ENCODE data around the gene TBC1D28. TPM values are rescaled to one million over a fixed set of nuclear protein-coding genes. Genes with fewer than 3 reads are reported as not detected.
A peak's percentile ranks its signal among the peaks of the same experiment; 100 is the strongest.
"Not testable (repeated sequence)": the region's sequence is repeated elsewhere in the genome, so short reads cannot be mapped to it uniquely, and the experiment has no call there.

Gene TBC1D28
- total RNA-seq: not detected
- not detected for polyA plus RNA-seq
- long read RNA-seq, donor 1: 0 reads
- long read RNA-seq, donor 2: 0 reads
- long read RNA-seq, donor 3: 0 reads

- H3K9me3 ChIP-seq; ATAC-seq; H3K4me3 ChIP-seq; H3K27me3 ChIP-seq; H3K4me1 ChIP-seq; H3K36me3 ChIP-seq; DNase-seq; H3K27ac ChIP-seq; intact Hi-C loops (cut with DNase I): not testable (repeated sequence)
- 89 to 96% (median 91%) methylated on average over 4 to 9 of the region's 9 CpGs for WGBS, 4 donors
Observed at GRCh38 chr17:18644291-18644690, at the start of gene TBC1D28. Gene TBC1D28 (minus strand): TSS chr17:18644391. CDS start chr17:18641352, 3,039 bp downstream.

- H3K27me3 ChIP-seq; DNase-seq; intact Hi-C loops (cut with DNase I); H3K9me3 ChIP-seq; ATAC-seq; H3K36me3 ChIP-seq; H3K4me1 ChIP-seq: not testable (repeated sequence)
- peak overlapping the region in 1 of 12 donors; percentile 62 for H3K27ac ChIP-seq
- H3K4me3 ChIP-seq: peak overlapping the region in 11 of 12 donors; percentile 44 to 82 (median 58)
- 1 to 9% (median 7%) methylated on average over 2 to 3 of the region's 3 CpGs for WGBS, 4 donors
Observed at GRCh38 chr17:18682668-18683067, 38.5 kb upstream of the TBC1D28 start.

GRCh38 chr17:18681767-18682571, 37.8 kb upstream of the TBC1D28 start, which contains the start of gene FOXO3B:
Gene FOXO3B (minus strand): TSS chr17:18682314. CDS start chr17:18681651, 663 bp downstream.
- H3K27me3 ChIP-seq; H3K9me3 ChIP-seq; intact Hi-C loops (cut with DNase I); H3K4me1 ChIP-seq; H3K36me3 ChIP-seq: not testable (repeated sequence)
- ATAC-seq (peak; percentile 95 to 99 (median 96)), DNase-seq (peak; percentile 83 to 95 (median 93))
- peak within 1 kb of the TSS; percentile 44 to 82 (median 58) for H3K4me3 ChIP-seq
- peak in 1 of 2 donors; percentile 20 for TF ChIP-seq POLR2A (IDR thresholded peaks at IDR 0.05)
- 0 to 1% (median 0%) methylated on average over 19 to 54 of the region's 58 CpGs; no CpG with 5 or more reads in 1 of the 4 donors for WGBS, 4 donors
- H3K27ac ChIP-seq: peak within 1 kb of the TSS in 5 of 12 donors; percentile 9 to 62 (median 33)

GRCh38 chr17:18677381-18677780, 33.2 kb upstream of the TBC1D28 start:
- H3K27ac ChIP-seq; H3K4me1 ChIP-seq; H3K36me3 ChIP-seq; H3K27me3 ChIP-seq; H3K9me3 ChIP-seq; ATAC-seq; DNase-seq; H3K4me3 ChIP-seq; intact Hi-C loops (cut with DNase I): not testable (repeated sequence)
- WGBS, 4 donors: 97 to 99% (median 98%) methylated on average over 22 to 29 of the region's 29 CpGs

- ATAC-seq; H3K4me1 ChIP-seq; intact Hi-C loops (cut with DNase I); H3K4me3 ChIP-seq; H3K36me3 ChIP-seq; DNase-seq; H3K9me3 ChIP-seq; H3K27ac ChIP-seq; H3K27me3 ChIP-seq: not testable (repeated sequence)
- 98 to 100% (median 99%) methylated on average over 3 of the region's 3 CpGs for WGBS, 4 donors
Observed at GRCh38 chr17:18676928-18677327, 32.7 kb upstream of the TBC1D28 start.

- H3K4me3 ChIP-seq; H3K4me1 ChIP-seq; intact Hi-C loops (cut with DNase I); H3K27me3 ChIP-seq; H3K27ac ChIP-seq; DNase-seq: not testable (repeated sequence)
- ATAC-seq: peak in 2 of 4 donors; percentile 18 to 53
- peaks cover 0 to 16% (median 1%) of the 10 kb centered on the region in 12 donors for H3K9me3 ChIP-seq
- WGBS, 4 donors: 93 to 98% (median 95%) methylated on average over 30 to 86 of the region's 102 CpGs
- peaks cover 0 to 24% (median 0%) of the 10 kb centered on the region in 9 donors for H3K36me3 ChIP-seq
Observed at GRCh38 chr17:18672395-18673227, 28.4 kb upstream of the TBC1D28 start.

- H3K36me3 ChIP-seq: peaks cover 0 to 20% (median 0%) of the 10 kb centered on the region in 9 donors
- H3K9me3 ChIP-seq: peaks cover 0 to 47% (median 11%) of the 10 kb centered on the region in 12 donors
- H3K4me3 ChIP-seq; intact Hi-C loops (cut with DNase I); DNase-seq; H3K27ac ChIP-seq; ATAC-seq; H3K27me3 ChIP-seq; H3K4me1 ChIP-seq: not testable (repeated sequence)
- 94 to 100% (median 99%) methylated on average over 1 of the region's 1 CpG for WGBS, 4 donors
Observed at GRCh38 chr17:18668625-18669024, 24.4 kb upstream of the TBC1D28 start.

GRCh38 chr17:18667535-18667934, 23.3 kb upstream of the TBC1D28 start:
- H3K4me1 ChIP-seq; H3K27ac ChIP-seq; ATAC-seq; H3K4me3 ChIP-seq; H3K27me3 ChIP-seq; intact Hi-C loops (cut with DNase I); DNase-seq: not testable (repeated sequence)
- H3K9me3 ChIP-seq: peaks cover 0 to 58% (median 21%) of the 10 kb centered on the region in 12 donors
- peaks cover 0 to 20% (median 0%) of the 10 kb centered on the region in 9 donors for H3K36me3 ChIP-seq
- 84 to 98% (median 95%) methylated on average over 2 to 3 of the region's 3 CpGs for whole genome bisulfite sequencing, 4 donors

- WGBS, 4 donors: 95 to 100% (median 100%) methylated on average over 2 of the region's 2 CpGs
- ATAC-seq; H3K27ac ChIP-seq; H3K4me3 ChIP-seq; H3K4me1 ChIP-seq; intact Hi-C loops (cut with DNase I); DNase-seq; H3K27me3 ChIP-seq: not testable (repeated sequence)
- Histone ChIP-seq H3K36me3 (peaks cover 0 to 11% (median 0%) of the 10 kb centered on the region in 9 donors), H3K9me3 (peaks cover 0 to 70% (median 32%) of the 10 kb centered on the region in 12 donors)
Observed at GRCh38 chr17:18666326-18666725, 22.1 kb upstream of the TBC1D28 start.

GRCh38 chr17:18661924-18662624, 17.9 kb upstream of the TBC1D28 start:
- ATAC-seq; H3K27ac ChIP-seq; H3K4me3 ChIP-seq; intact Hi-C loops (cut with DNase I); H3K4me1 ChIP-seq; H3K36me3 ChIP-seq; H3K27me3 ChIP-seq; DNase-seq: not testable (repeated sequence)
- 92 to 95% (median 95%) methylated on average over 5 of the region's 5 CpGs for WGBS, 4 donors
- H3K9me3 ChIP-seq: peaks cover 0 to 73% (median 41%) of the 10 kb centered on the region in 12 donors
